Ovary (tissue), 3 donors: ENCODE measurements around the gene PIP5K1B.

ENCODE experiments used
- EP300 ChIP-seq: sonication (generic); formaldehyde crosslinking; IDR thresholded peaks from one replicate; pipeline ENCODE4 v1.6.1; 2017; ENCODE audit warnings: antibody characterized with exemption
- POLR2A ChIP-seq: fragments of 450-650 bp; IDR thresholded peaks from one replicate; pipeline ENCODE4 v1.6.1; 2017; ENCODE audit warnings: antibody characterized with exemption, mild to moderate bottlenecking, moderate library complexity
- TF ChIP-seq, protein P1 (sequence below), 3 donors: fragments of 450-650 bp in 2 of 3; fragments of 200-600 bp in 1 of 3; IDR thresholded peaks; one replicate each; pipeline versions ENCODE4 v1.5.1 to v1.8.0; 2016 to 2022; ENCODE audit warnings: antibody characterized with exemption in 3 of 3, mild to moderate bottlenecking in 1 of 3
- donor health status: DM: no; HTN: no; CAD: no.

DNA sequence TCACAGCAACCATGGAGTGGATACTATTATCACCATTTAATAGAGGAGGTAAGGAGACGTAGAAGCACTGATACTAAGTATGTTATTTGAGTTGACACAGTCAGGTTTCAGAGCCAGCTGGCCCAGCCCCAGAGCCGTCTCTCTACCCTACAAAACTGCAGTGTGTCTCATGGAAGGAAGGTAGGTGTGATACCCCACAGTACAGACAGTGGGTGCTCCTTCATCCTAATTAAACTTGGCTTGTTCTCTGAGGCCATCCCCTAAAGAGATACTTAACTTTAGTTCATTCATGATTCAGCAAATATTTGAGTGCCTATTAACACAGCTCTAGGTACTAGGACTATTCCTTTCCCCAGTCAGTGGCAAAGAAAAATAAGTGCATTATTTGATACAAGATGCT is 22.6 kb downstream of the PIP5K1B start:
- TF ChIP-seq, protein P1, sequence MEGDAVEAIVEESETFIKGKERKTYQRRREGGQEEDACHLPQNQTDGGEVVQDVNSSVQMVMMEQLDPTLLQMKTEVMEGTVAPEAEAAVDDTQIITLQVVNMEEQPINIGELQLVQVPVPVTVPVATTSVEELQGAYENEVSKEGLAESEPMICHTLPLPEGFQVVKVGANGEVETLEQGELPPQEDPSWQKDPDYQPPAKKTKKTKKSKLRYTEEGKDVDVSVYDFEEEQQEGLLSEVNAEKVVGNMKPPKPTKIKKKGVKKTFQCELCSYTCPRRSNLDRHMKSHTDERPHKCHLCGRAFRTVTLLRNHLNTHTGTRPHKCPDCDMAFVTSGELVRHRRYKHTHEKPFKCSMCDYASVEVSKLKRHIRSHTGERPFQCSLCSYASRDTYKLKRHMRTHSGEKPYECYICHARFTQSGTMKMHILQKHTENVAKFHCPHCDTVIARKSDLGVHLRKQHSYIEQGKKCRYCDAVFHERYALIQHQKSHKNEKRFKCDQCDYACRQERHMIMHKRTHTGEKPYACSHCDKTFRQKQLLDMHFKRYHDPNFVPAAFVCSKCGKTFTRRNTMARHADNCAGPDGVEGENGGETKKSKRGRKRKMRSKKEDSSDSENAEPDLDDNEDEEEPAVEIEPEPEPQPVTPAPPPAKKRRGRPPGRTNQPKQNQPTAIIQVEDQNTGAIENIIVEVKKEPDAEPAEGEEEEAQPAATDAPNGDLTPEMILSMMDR (IDR thresholded peaks at IDR 0.05) = no peak
- TF ChIP-seq POLR2A = no peak
- TF ChIP-seq EP300 = no peak
